HUES48 (cell line): ENCODE results near the gene KRTAP21-2.

Experiments
- H3K27ac ChIP-seq: one replicate; pipeline ENCODE4 v1.7.0; 2013; ENCODE audit warnings: low read depth, low read length, inconsistent platforms
- H3K27me3 ChIP-seq: 2 replicates; pipeline ENCODE4 v1.6.1; 2013; ENCODE audit warnings: mild to moderate bottlenecking, low read length; ENCODE audit not compliant: control insufficient read depth, insufficient read depth
- H3K36me3 ChIP-seq: 2 replicates; pipeline ENCODE4 v1.6.1; 2013; ENCODE audit warnings: low read length; ENCODE audit not compliant: control insufficient read depth, insufficient read depth
- H3K4me1 ChIP-seq: 2 replicates; pipeline ENCODE4 v1.6.1; 2013; ENCODE audit warnings: mild to moderate bottlenecking, low read length; ENCODE audit not compliant: control insufficient read depth, insufficient read depth
- H3K4me3 ChIP-seq: 2 replicates; pipeline ENCODE4 v1.5.1; 2013; ENCODE audit warnings: mild to moderate bottlenecking, low read depth, low read length
- H3K9ac ChIP-seq: 2 replicates; pipeline ENCODE4 v1.6.1; 2013; ENCODE audit warnings: mild to moderate bottlenecking, low read depth, low read length, moderate library complexity
- H3K9me3 ChIP-seq: 2 replicates; pipeline ENCODE4 v1.6.1; 2013; ENCODE audit warnings: low read length; ENCODE audit not compliant: control insufficient read depth, insufficient read depth

The KRTAP21-2 gene

DNA sequence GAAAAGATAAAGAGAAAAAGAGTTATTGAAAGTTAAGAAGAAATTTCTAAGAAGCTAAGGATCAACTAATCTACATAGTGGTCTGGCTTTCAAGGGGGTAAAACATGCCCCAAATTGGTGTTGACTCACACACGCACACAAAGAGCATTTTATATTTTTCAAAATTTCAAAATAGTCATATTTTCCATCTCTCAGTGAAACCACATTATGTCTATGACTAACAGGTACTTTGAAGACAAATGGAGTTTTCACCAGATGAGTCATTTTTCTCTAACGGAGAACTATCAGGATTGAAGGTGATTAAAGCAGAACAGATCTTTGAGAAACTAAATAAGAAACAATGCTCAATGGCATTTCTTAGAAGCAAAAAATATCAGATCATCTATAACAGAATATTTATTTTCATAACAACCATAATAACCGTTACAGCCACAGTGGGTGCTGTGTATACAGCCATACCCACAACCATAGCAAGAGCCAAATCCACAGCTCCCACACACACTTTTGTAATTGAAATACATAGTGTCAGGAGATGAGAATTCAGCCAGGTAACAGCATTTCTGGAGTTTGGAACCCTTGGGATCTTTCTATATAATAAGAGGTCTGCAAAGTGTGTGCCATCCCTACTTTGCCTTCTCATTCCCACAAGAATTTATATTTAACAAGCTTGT is 28.7 kb downstream of the KRTAP21-2 start, which contains the start of gene KRTAP21-3:
TSS of gene KRTAP21-3 (minus strand) at position 539 of the 671 bp plus-strand sequence. CDS start at position 521, 18 bp downstream.
- Histone ChIP-seq H3K27ac (no peak within 1 kb of the TSS), H3K27me3 (no peaks in the 10 kb centered on the region), H3K4me3 (no peak within 1 kb of the TSS), H3K36me3 (no peaks in the 10 kb centered on the region), H3K4me1 (no peaks in the 10 kb centered on the region), H3K9me3 (no peaks in the 10 kb centered on the region), H3K9ac (no peak within 1 kb of the TSS)

DNA sequence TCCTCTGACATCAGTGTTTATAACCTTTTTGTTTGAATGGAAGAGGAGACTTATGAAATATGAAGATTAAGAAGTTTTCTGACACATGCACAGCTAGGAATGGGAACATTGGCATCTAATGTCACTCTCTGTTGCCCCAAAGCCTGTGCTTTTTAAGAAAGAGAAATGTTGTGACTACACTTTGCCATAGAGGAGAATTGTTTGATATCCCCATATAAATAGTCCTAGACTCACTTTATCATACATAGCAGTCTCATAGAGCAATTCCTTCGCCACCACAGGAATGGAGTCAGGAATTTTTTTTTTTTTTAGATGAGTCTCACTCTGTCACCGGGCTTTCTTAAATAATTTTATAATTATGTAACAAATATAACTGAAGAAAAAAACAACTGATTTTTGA is 30.0 kb downstream of the KRTAP21-2 start:
- Histone ChIP-seq H3K27ac (no peak overlapping the region), H3K36me3 (no peaks in the 10 kb centered on the region), H3K27me3 (no peaks in the 10 kb centered on the region), H3K9me3 (peaks cover 2% of the 10 kb centered on the region; the same call in 1 of the 2 replicates), H3K9ac (no peak overlapping the region), H3K4me1 (no peaks in the 10 kb centered on the region), H3K4me3 (no peak overlapping the region)

DNA sequence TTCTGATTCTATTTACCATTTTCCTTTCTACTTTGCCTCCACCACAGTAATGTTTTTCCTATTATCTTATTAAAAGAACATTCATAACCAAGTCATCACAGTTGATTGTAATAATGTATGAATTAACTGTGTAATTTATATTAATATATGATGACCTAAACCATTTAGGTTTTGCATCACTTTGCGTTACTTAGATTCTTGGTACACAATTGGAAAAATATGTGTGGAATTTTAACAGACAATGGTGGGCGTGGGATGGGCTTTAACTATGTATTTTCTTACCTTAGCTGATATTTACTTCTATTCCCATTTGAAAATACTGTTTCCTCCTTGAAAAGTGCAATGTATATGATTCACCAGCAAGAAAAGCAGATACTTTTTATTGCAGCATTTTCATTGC is 32.1 kb downstream of the KRTAP21-2 start:
- Histone ChIP-seq H3K9ac (no peak overlapping the region), H3K36me3 (no peaks in the 10 kb centered on the region), H3K27ac (no peak overlapping the region), H3K9me3 (peaks cover 2% of the 10 kb centered on the region; the same call in 1 of the 2 replicates), H3K4me1 (no peaks in the 10 kb centered on the region), H3K4me3 (no peak overlapping the region), H3K27me3 (no peaks in the 10 kb centered on the region)

DNA sequence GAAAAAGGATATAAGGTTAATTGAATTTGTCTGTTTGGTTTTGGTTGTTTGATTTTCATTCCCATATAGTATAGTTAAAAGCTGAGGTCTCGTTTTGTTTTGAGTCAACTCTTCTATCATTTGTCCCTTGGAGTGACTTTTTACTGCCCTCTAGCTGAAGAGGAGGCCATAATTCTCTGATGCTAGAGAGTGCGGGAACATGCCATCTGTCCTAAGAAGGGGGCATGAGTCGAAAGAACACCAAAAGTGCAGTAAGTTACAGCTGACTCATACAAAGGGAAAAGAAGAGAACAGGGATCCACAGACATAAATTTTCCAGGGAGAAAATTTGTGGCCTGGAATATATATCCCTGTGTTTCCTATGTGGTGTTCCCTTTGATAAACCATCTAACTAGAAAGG is 32.6 kb downstream of the KRTAP21-2 start:
- H3K36me3 ChIP-seq: no peaks in the 10 kb centered on the region
- no peak overlapping the region for H3K27ac ChIP-seq
- no peaks in the 10 kb centered on the region for H3K4me1 ChIP-seq
- no peak overlapping the region for H3K9ac ChIP-seq
- H3K4me3 ChIP-seq: no peak overlapping the region
- peaks cover 2% of the 10 kb centered on the region; the same call in 1 of the 2 replicates for H3K9me3 ChIP-seq
- no peaks in the 10 kb centered on the region for H3K27me3 ChIP-seq

GRCh38 chr21:30713766-30714165 is 33.3 kb downstream of the KRTAP21-2 start:
- peaks cover 2% of the 10 kb centered on the region; the same call in 1 of the 2 replicates for H3K9me3 ChIP-seq
- no peaks in the 10 kb centered on the region for H3K27me3 ChIP-seq
- no peaks in the 10 kb centered on the region for H3K4me1 ChIP-seq
- no peak overlapping the region for H3K9ac ChIP-seq
- H3K27ac ChIP-seq: no peak overlapping the region
- H3K36me3 ChIP-seq: no peaks in the 10 kb centered on the region
- H3K4me3 ChIP-seq: no peak overlapping the region

DNA sequence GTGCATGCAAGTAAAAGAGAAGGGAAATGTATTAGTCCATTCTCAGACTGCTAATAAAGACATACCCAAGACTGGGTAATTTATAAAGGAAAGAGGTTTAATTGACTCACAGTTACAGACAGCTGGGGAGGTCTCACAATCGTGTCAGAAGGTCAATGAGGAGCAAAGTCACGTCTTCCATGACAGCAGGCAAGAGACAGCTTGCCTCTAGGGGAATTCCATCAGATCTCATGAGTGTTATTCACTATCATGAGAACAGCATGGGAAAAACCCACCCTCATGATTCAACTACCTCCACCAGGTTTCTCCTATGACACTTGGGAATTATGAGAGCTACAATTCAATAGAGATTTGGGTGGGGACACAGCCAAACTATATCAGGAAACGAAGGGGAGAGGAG is 36.6 kb downstream of the KRTAP21-2 start:
- no peak overlapping the region for H3K9ac ChIP-seq
- no peak overlapping the region for H3K4me3 ChIP-seq
- no peaks in the 10 kb centered on the region for H3K4me1 ChIP-seq
- H3K27me3 ChIP-seq: no peaks in the 10 kb centered on the region
- no peaks in the 10 kb centered on the region for H3K36me3 ChIP-seq
- H3K9me3 ChIP-seq: peaks cover 2% of the 10 kb centered on the region; the same call in 1 of the 2 replicates
- no peak overlapping the region for H3K27ac ChIP-seq

DNA sequence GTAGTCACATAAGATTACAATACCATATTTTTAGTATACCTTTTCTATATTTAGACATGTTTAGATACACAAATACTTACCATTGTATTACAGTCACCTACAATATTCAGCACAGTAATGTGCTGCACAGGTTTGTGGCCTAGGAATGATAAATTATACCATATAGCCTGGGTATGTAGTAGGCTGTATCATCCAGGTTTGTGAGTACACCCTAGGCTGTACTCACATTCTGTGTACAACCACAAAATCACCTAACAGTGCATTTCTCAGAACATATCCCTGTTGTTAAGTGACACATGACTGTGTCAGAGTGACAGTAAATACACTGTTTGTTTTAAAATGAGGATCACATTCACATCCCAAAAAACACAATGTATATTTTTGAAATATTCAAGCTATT is 39.6 kb downstream of the KRTAP21-2 start:
- Histone ChIP-seq H3K9ac (no peak overlapping the region), H3K4me1 (no peaks in the 10 kb centered on the region), H3K36me3 (no peaks in the 10 kb centered on the region), H3K4me3 (no peak overlapping the region), H3K27ac (no peak overlapping the region), H3K27me3 (no peaks in the 10 kb centered on the region), H3K9me3 (peaks cover 5% of the 10 kb centered on the region; the same call in 1 of the 2 replicates)
